Hematopoietic multipotent progenitor cell treated with erythropoietin and hydrocortisone succinate and interleukin-3 and kit ligand, for 8 days (in vitro differentiated cells): ENCODE measurements around the gene IRF2.

Experiments used
- DNase-seq: peaks from one replicate; pipeline ENCODE4 v3.0.0-alpha.2; 2015

IRF2 gene

GRCh38 chr4:184428787-184429186 is 45.6 kb downstream of the IRF2 start:
- no peak for DNase-seq

GRCh38 chr4:184427687-184428086 is 46.7 kb downstream of the IRF2 start:
- DNase-seq: no peak

GRCh38 chr4:184427093-184427492 is 47.3 kb downstream of the IRF2 start:
- no peak for DNase-seq

GRCh38 chr4:184424993-184425758 is 49.2 kb downstream of the IRF2 start:
- DNase-seq: no peak

GRCh38 chr4:184424279-184424678 is 50.1 kb downstream of the IRF2 start:
- DNase-seq: no peak

GRCh38 chr4:184423003-184423686 is 51.2 kb downstream of the IRF2 start:
- DNase-seq: no peak

GRCh38 chr4:184422378-184422777 is 52.0 kb downstream of the IRF2 start:
- DNase-seq: no peak

- DNase-seq: no peak
These were observed 52.7 kb downstream of the IRF2 start for GRCh38 chr4:184421533-184422155.

GRCh38 chr4:184420881-184421416 is 53.4 kb downstream of the IRF2 start:
- DNase-seq: no peak

- no peak for DNase-seq
These were observed 53.9 kb downstream of the IRF2 start for GRCh38 chr4:184420402-184420801.

GRCh38 chr4:184419976-184420375 is 54.4 kb downstream of the IRF2 start:
- DNase-seq: no peak

GRCh38 chr4:184417802-184418511 is 56.4 kb downstream of the IRF2 start:
- peak; percentile 63 for DNase-seq

- DNase-seq: peak; percentile 56
These were observed 57.2 kb downstream of the IRF2 start for GRCh38 chr4:184416913-184417734.

- no peak for DNase-seq
These were observed 59.3 kb downstream of the IRF2 start for GRCh38 chr4:184415071-184415470.

GRCh38 chr4:184413261-184414046 is 60.9 kb downstream of the IRF2 start:
- peak; percentile 93 for DNase-seq

- no peak for DNase-seq
These were observed 63.6 kb downstream of the IRF2 start for GRCh38 chr4:184410748-184411147.

GRCh38 chr4:184409911-184410692 is 64.2 kb downstream of the IRF2 start:
- DNase-seq: no peak

GRCh38 chr4:184409502-184409901 is 64.8 kb downstream of the IRF2 start:
- no peak for DNase-seq

GRCh38 chr4:184408684-184409081 is 65.7 kb downstream of the IRF2 start:
- no peak for DNase-seq

- DNase-seq: no peak
These were observed 66.2 kb downstream of the IRF2 start for GRCh38 chr4:184408021-184408683.
